Measurements from ENCODE around the gene USP6NL. TPM values are rescaled to one million over a fixed set of nuclear protein-coding genes. Genes with fewer than 3 reads are reported as not detected.
A peak's percentile ranks its signal among the peaks of the same experiment; 100 is the strongest.

The USP6NL gene
- total RNA-seq, 1 donor from 2014 or later, result 13.8 TPM

DNA sequence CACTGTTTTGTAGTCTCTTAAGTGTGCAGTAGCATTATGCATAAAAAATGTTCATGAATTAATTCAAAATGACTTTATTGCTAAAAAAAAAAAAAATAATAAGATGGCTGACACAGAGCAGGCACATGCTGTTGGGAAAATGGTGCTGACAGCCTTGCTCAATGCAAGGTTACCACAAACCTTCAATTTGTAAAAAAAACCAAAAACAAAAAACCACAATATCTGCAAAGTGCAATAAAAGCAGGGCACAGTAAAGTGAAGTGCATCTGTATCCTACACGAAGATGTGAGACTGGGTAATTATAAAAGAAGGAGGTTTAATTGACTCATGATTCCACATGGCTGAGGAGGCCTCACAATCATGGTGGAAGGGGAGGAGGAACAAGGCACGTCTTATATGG, 185.8 kb downstream of the USP6NL start:
- no peaks in the 10 kb centered on the region for H3K36me3 Mint-ChIP-seq (ENCODE audit: unreplicated experiment)
- no peak for TF ChIP-seq CTCF (IDR thresholded peaks at IDR 0.05)
- peaks cover 2% of the 10 kb centered on the region for H3K4me1 Mint-ChIP-seq (ENCODE audit: unreplicated experiment)
- DNase-seq (ENCODE audit: extremely low spot score, unreplicated experiment), result no peak
- H3K9me3 Mint-ChIP-seq (ENCODE audit: unreplicated experiment), result peaks cover 9% of the 10 kb centered on the region
- H3K27me3 Mint-ChIP-seq (ENCODE audit: unreplicated experiment), result peaks cover 9% of the 10 kb centered on the region
- H3K27ac Mint-ChIP-seq (ENCODE audit: unreplicated experiment), result no peak overlapping the region
- H3K4me3 Mint-ChIP-seq (ENCODE audit: unreplicated experiment), result no peak overlapping the region

GRCh38 chr10:11425296-11425610, 186.2 kb downstream of the USP6NL start:
- Mint-ChIP-seq H3K4me1 (ENCODE audit: unreplicated experiment) (peaks cover 2% of the 10 kb centered on the region), H3K36me3 (ENCODE audit: unreplicated experiment) (no peaks in the 10 kb centered on the region), H3K4me3 (ENCODE audit: unreplicated experiment) (no peak overlapping the region), H3K27me3 (ENCODE audit: unreplicated experiment) (peaks cover 11% of the 10 kb centered on the region), H3K27ac (ENCODE audit: unreplicated experiment) (no peak overlapping the region), H3K9me3 (ENCODE audit: unreplicated experiment) (peaks cover 9% of the 10 kb centered on the region)
- no peak for DNase-seq (ENCODE audit: extremely low spot score, unreplicated experiment)
- no peak for TF ChIP-seq CTCF (IDR thresholded peaks at IDR 0.05)

- H3K4me1 Mint-ChIP-seq (ENCODE audit: unreplicated experiment), result peaks cover 2% of the 10 kb centered on the region
- no peak overlapping the region for H3K4me3 Mint-ChIP-seq (ENCODE audit: unreplicated experiment)
- H3K36me3 Mint-ChIP-seq (ENCODE audit: unreplicated experiment), result no peaks in the 10 kb centered on the region
- TF ChIP-seq CTCF (IDR thresholded peaks at IDR 0.05), result peak; percentile 92
- H3K27me3 Mint-ChIP-seq (ENCODE audit: unreplicated experiment), result peaks cover 14% of the 10 kb centered on the region
- peaks cover 15% of the 10 kb centered on the region for H3K9me3 Mint-ChIP-seq (ENCODE audit: unreplicated experiment)
- no peak for DNase-seq (ENCODE audit: extremely low spot score, unreplicated experiment)
- no peak overlapping the region for H3K27ac Mint-ChIP-seq (ENCODE audit: unreplicated experiment)
Observed at GRCh38 chr10:11424456-11425295, 186.8 kb downstream of the USP6NL start.

GRCh38 chr10:11416974-11417373, 194.5 kb downstream of the USP6NL start:
- Mint-ChIP-seq H3K36me3 (ENCODE audit: unreplicated experiment) (no peaks in the 10 kb centered on the region), H3K4me3 (ENCODE audit: unreplicated experiment) (no peak overlapping the region), H3K9me3 (ENCODE audit: unreplicated experiment) (peaks cover 17% of the 10 kb centered on the region), H3K27ac (ENCODE audit: unreplicated experiment) (no peak overlapping the region), H3K27me3 (ENCODE audit: unreplicated experiment) (peaks cover 17% of the 10 kb centered on the region), H3K4me1 (ENCODE audit: unreplicated experiment) (no peaks in the 10 kb centered on the region)
- DNase-seq (ENCODE audit: extremely low spot score, unreplicated experiment), result no peak
- no peak for TF ChIP-seq CTCF (IDR thresholded peaks at IDR 0.05)

DNA sequence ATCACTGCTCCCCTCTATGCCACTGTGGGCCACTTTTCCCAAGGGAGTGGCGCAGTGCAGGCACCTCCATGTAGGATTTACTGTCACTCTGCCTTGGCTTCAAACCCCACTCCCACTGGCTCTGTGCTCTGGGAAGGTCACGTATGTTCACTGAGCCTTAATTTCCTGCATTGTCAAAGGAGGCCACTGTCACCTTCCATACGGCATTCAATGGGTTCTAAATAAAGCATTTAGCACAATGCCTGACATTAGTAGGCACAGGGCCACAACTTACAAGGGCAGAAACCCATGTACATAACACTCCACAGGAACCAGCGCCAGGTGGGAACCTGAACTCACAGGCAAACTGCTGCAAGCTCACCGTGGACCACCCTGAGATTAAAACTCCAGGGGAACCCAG, 196.4 kb downstream of the USP6NL start:
- Mint-ChIP-seq H3K27ac (ENCODE audit: unreplicated experiment) (no peak overlapping the region), H3K4me1 (ENCODE audit: unreplicated experiment) (no peaks in the 10 kb centered on the region), H3K36me3 (ENCODE audit: unreplicated experiment) (no peaks in the 10 kb centered on the region), H3K9me3 (ENCODE audit: unreplicated experiment) (peaks cover 14% of the 10 kb centered on the region), H3K27me3 (ENCODE audit: unreplicated experiment) (peaks cover 5% of the 10 kb centered on the region), H3K4me3 (ENCODE audit: unreplicated experiment) (no peak overlapping the region)
- no peak for TF ChIP-seq CTCF (IDR thresholded peaks at IDR 0.05)
- no peak for DNase-seq (ENCODE audit: extremely low spot score, unreplicated experiment)

Data from osteocyte (in vitro differentiated cells).